ENCODE data around the gene RFC5. TPM values are rescaled to one million over a fixed set of nuclear protein-coding genes. Genes with fewer than 3 reads are reported as not detected.
A peak's percentile ranks its signal among the peaks of the same experiment; 100 is the strongest.

The RFC5 gene
- total RNA-seq, 6 donors from 2014 or later, result 5.0 to 10.5 (median 7.1) TPM

DNA sequence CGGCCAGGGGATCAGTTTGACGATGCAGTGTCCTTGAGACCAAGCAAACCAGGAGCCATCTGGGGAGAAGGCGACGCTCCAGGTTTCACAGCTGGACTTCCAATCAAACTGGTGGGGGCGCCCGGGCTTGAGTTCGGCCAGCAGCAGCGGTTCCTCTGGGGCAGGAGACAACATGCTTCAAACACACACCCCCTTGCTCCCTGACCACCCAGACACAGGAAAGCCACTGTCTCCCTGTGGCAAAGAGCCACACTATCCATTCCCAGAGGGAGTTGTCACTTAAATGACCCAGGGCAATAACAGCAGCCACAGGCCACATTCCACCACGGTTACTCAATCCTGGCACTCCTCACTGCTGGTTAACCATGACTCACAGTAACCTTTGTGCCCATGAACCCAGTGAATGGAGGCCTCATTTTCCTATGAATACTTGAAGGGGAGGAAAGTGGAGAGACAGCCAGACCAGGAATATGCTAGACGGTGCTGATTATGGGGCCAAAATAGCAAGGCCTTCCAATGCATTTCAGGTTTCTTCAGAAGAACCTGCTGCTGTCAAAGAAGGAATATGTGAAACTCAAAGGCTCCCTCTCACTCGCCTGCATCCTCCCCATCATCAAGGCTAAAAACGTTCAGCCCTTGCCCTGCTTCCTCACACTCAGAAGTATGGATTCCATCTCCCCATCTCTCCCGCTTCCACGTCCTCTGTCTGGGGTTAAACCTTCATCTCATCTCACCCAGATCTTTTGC is 36.0 kb downstream of the RFC5 start:
- peak; percentile 59 to 90 for DNase-seq
- WGBS, 2 donors, result 65 to 68% methylated on average over 14 of the region's 14 CpGs
- H3K4me1 ChIP-seq, result peaks cover 26 to 41% (median 35%) of the 10 kb centered on the region in 4 donors
- H3K9me3 ChIP-seq, result no peaks in the 10 kb centered on the region
- peak; percentile 89 to 92 for ATAC-seq (ENCODE audit: low FRiP score in 2 of 2)
- TF ChIP-seq POLR2AphosphoS5 (IDR thresholded peaks at IDR 0.05) (peak; percentile 87 to 88), POLR2A (IDR thresholded peaks at IDR 0.05) (no peak), EP300 (IDR thresholded peaks at IDR 0.05) (peak in 1 of 4 donors; percentile 79)
- TF ChIP-seq, protein P1, sequence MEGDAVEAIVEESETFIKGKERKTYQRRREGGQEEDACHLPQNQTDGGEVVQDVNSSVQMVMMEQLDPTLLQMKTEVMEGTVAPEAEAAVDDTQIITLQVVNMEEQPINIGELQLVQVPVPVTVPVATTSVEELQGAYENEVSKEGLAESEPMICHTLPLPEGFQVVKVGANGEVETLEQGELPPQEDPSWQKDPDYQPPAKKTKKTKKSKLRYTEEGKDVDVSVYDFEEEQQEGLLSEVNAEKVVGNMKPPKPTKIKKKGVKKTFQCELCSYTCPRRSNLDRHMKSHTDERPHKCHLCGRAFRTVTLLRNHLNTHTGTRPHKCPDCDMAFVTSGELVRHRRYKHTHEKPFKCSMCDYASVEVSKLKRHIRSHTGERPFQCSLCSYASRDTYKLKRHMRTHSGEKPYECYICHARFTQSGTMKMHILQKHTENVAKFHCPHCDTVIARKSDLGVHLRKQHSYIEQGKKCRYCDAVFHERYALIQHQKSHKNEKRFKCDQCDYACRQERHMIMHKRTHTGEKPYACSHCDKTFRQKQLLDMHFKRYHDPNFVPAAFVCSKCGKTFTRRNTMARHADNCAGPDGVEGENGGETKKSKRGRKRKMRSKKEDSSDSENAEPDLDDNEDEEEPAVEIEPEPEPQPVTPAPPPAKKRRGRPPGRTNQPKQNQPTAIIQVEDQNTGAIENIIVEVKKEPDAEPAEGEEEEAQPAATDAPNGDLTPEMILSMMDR (IDR thresholded peaks at IDR 0.05), result no peak
- H3K4me3 ChIP-seq, result no peak overlapping the region
- no peaks in the 10 kb centered on the region for H3K27me3 ChIP-seq
- H3K36me3 ChIP-seq, result peaks cover 0 to 50% (median 24%) of the 10 kb centered on the region in 4 donors
- peak overlapping the region; percentile 14 to 61 (median 51) for H3K27ac ChIP-seq

DNA sequence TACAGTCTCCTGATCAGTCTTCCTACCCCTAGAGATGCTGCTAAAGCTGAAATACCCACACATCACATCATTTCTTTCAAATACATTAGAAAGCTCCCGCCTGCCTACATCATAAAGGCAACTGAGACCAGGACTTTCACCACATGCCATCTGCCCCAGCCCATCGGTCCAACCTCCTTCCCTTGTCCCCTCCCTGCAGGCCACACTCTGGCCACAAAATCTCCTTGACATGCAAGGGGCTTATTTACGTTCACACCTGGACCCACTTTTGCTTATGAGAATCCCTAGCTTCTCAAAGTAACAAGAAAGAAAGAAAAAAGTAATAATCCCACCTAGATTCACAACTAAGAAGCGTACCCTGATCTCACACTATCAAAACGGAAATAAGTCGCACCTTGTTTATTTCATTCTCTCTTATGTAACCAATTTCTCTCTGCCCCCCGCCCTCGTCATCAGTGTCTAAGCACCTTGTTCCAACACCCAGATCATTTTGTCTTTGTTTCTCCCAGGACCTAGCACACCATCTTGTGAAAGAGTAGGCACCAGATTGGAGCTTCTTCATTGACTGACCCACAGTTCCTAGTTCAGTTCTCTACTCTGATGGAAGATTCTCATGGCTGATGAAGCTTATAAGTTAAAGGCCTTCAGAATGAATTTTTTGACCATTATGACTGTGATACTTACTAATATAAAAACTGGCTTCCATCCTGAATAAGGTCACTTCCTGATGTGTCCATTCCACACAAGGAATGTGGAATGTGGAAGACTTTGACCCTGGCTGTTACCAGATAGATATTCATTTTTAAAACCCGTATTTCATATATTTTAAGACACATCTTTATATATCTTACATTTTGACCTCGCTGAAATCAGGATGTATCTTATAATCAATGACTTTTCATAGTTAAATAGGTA is 36.8 kb downstream of the RFC5 start:
- TF ChIP-seq, protein P1 (IDR thresholded peaks at IDR 0.05), result no peak
- TF ChIP-seq POLR2AphosphoS5 (IDR thresholded peaks at IDR 0.05), result no peak
- TF ChIP-seq EP300 (IDR thresholded peaks at IDR 0.05), result no peak
- TF ChIP-seq POLR2A (IDR thresholded peaks at IDR 0.05), result no peak
- 86 to 87% methylated on average over 10 of the region's 10 CpGs for WGBS, 2 donors
- Histone ChIP-seq H3K4me1 (peaks cover 26 to 41% (median 36%) of the 10 kb centered on the region in 4 donors), H3K27me3 (no peaks in the 10 kb centered on the region), H3K4me3 (no peak overlapping the region), H3K27ac (peak overlapping the region; percentile 14 to 61 (median 51)), H3K9me3 (no peaks in the 10 kb centered on the region), H3K36me3 (peaks cover 0 to 41% (median 21%) of the 10 kb centered on the region in 4 donors)
- ATAC-seq (ENCODE audit: low FRiP score in 2 of 2), result no peak
- DNase-seq, result no peak

DNA sequence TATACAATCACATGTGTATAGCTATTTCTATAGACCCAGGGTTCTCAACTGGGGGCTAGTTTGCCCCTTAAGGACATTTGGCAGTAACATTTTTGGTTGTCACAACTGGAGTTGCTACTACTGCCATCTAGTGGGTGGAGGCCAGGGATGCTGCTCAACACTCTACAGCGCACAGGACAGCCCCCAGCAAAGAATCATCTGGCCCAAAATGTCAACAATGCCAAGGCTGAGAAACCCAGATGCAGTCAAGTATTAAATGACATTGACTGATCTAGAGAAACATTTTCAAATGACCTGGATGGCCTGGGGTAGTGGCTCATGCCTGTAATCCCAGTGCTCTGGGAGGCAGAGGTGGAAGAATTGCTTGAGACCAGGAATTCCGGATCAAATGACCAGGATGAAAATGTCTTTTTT is 38.6 kb downstream of the RFC5 start:
- H3K27me3 ChIP-seq, result no peaks in the 10 kb centered on the region
- H3K36me3 ChIP-seq, result peaks cover 0 to 24% (median 12%) of the 10 kb centered on the region in 4 donors
- TF ChIP-seq, protein P1 (IDR thresholded peaks at IDR 0.05), result peak; percentile 34 to 68 (median 47)
- TF ChIP-seq EP300 (IDR thresholded peaks at IDR 0.05), result no peak
- H3K27ac ChIP-seq, result peak overlapping the region in 1 of 4 donors; percentile 23
- WGBS, 2 donors, result 54 to 72% methylated on average over 2 of the region's 2 CpGs
- peaks cover 32 to 54% (median 51%) of the 10 kb centered on the region in 4 donors for H3K4me1 ChIP-seq
- ATAC-seq (ENCODE audit: low FRiP score in 2 of 2) (peak in 1 of 2 donors; percentile 44), DNase-seq (peak in 1 of 2 donors; percentile 54)
- no peak overlapping the region for H3K4me3 ChIP-seq
- no peaks in the 10 kb centered on the region for H3K9me3 ChIP-seq

DNA sequence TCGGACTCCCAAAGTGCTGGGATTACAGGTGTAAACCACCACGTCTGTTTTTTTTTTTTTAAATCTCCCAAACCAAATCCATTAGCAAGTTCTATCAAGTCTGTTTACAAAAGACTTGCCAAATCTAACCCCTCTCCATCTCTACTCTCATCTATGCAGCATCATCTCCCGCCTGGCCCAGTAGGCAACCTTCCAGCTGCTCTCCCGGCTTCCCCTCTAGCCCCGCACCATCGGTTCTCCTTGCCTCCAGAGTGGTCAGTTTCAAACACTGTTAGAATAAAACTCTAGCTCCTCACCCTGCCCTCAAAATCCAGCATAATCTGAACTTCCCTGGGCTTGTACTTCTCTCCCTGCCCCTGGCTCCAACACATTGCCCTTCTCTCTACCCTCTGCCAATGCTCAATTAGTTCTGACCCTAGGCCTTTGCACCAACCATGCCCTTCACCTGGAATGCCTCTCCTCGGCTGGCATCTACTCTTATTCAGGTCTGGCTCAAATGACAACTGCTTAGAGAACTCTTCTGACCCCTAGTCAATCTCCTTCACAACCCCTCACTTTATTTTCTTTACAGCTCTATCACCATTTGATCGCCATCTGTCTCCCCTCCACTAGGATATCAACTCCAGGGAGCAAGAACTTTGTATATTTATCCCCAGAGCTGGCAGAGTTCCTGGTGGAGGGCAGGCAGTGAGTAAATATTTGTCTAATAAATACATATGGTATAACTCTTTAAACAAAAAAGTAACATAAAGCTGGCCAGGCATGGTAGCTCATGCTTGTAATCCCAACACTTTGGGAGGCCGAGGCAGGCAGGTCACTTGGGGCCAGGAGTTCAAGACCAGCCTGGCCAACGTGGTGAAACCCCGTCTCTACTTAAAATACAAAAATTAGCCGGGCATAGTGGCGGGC is 39.6 kb downstream of the RFC5 start:
- Histone ChIP-seq H3K4me1 (peaks cover 32 to 57% (median 53%) of the 10 kb centered on the region in 4 donors), H3K27me3 (no peaks in the 10 kb centered on the region), H3K36me3 (peaks cover 0 to 15% (median 4%) of the 10 kb centered on the region in 4 donors), H3K9me3 (no peaks in the 10 kb centered on the region), H3K4me3 (no peak overlapping the region), H3K27ac (peak overlapping the region in 3 of 4 donors; percentile 1 to 44 (median 41))
- TF ChIP-seq EP300 (IDR thresholded peaks at IDR 0.05), result no peak
- TF ChIP-seq POLR2A (IDR thresholded peaks at IDR 0.05), result no peak
- TF ChIP-seq, protein P1 (IDR thresholded peaks at IDR 0.05), result no peak
- no peak for TF ChIP-seq POLR2AphosphoS5 (IDR thresholded peaks at IDR 0.05)
- 71 to 75% methylated on average over 13 of the region's 13 CpGs for WGBS, 2 donors
- no peak for ATAC-seq (ENCODE audit: low FRiP score in 2 of 2)
- no peak for DNase-seq

All from upper lobe of left lung (tissue), 6 donors.